ENCODE data around the gene CBY2.

DNA sequence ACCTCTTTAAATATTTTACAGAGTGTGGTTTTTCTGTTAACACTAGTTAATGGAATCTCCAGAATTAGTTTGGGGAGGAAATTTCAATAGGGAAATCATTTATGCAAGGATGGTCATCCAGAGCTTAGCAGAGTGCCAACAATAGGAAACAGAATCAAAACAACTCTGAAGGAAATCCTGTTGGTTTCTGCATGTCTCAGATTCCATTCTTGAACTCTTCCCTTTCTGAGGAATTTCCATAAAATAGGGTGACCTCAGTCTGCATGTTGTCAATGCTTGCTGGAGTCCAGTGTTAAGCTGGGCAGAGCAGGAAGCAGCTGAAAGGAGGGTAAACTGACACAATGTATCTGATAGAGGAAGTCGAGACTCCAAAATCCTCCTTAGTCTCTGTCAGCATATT lies 16.9 kb downstream of the CBY2 start:
- TF ChIP-seq, protein P1, sequence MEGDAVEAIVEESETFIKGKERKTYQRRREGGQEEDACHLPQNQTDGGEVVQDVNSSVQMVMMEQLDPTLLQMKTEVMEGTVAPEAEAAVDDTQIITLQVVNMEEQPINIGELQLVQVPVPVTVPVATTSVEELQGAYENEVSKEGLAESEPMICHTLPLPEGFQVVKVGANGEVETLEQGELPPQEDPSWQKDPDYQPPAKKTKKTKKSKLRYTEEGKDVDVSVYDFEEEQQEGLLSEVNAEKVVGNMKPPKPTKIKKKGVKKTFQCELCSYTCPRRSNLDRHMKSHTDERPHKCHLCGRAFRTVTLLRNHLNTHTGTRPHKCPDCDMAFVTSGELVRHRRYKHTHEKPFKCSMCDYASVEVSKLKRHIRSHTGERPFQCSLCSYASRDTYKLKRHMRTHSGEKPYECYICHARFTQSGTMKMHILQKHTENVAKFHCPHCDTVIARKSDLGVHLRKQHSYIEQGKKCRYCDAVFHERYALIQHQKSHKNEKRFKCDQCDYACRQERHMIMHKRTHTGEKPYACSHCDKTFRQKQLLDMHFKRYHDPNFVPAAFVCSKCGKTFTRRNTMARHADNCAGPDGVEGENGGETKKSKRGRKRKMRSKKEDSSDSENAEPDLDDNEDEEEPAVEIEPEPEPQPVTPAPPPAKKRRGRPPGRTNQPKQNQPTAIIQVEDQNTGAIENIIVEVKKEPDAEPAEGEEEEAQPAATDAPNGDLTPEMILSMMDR (IDR thresholded peaks at IDR 0.05; ENCODE audit: insufficient read depth, low read depth, low read length): no peak
- TF ChIP-seq EZH2 (IDR thresholded peaks at IDR 0.05; ENCODE audit: insufficient read depth, low read length): no peak
